Activated naive CD4-positive, alpha-beta T cell treated with anti-CD3 and anti-CD28 coated beads for 36 hours (primary cell): ENCODE measurements around the gene SERPINA6. TPM values are rescaled to one million over a fixed set of nuclear protein-coding genes. Genes with fewer than 3 reads are reported as not detected.
"Not testable (repeated sequence)": the region's sequence is repeated elsewhere in the genome, so short reads cannot be mapped to it uniquely, and the experiment has no call there.

Experiments used
- CTCF ChIA-PET: fragments of 350-600 bp; sonication (Branson Sonifier 250); formaldehyde crosslinking; loops from one replicate; lab custom pipeline; 2021; ENCODE audit warnings: antibody characterized with exemption; lab: Charles Lee
- DNase-seq: peaks from one replicate; pipeline ENCODE4 v3.0.0-alpha.2; 2020
- H3K27ac Mint-ChIP-seq: one replicate; pipeline ENCODE4 v1.8.0; 2021; ENCODE audit warnings: mild to moderate bottlenecking, mixed read lengths
- H3K27me3 Mint-ChIP-seq: one replicate; pipeline ENCODE4 v1.8.0; 2021; ENCODE audit warnings: low read depth, mixed read lengths
- H3K36me3 Mint-ChIP-seq: one replicate; pipeline ENCODE4 v1.8.0; 2021; ENCODE audit warnings: low read depth, mixed read lengths
- H3K4me1 Mint-ChIP-seq: one replicate; pipeline ENCODE4 v1.8.0; 2021; ENCODE audit warnings: low read depth, mixed read lengths
- H3K4me3 Mint-ChIP-seq: one replicate; pipeline ENCODE4 v1.8.0; 2021; ENCODE audit warnings: mild to moderate bottlenecking, moderate library complexity, mixed read lengths
- H3K9me3 Mint-ChIP-seq: one replicate; pipeline ENCODE4 v1.8.0; 2021; ENCODE audit warnings: mixed read lengths
- intact Hi-C: fragments of 100-400 bp; cut with micrococcal nuclease; formaldehyde crosslinking; loops from one replicate; pipeline ENCODE4 v1.15.1; 2023
- total RNA-seq, 2 experiments: library from RNA; stranded (reverse); gene quantifications; one replicate each; pipeline ENCODE4 v1.2.3, GENCODE V29; 2021

The SERPINA6 gene
- not detected for total RNA-seq

- no peaks in the 10 kb centered on the region for H3K4me1 Mint-ChIP-seq
- no peaks in the 10 kb centered on the region for H3K36me3 Mint-ChIP-seq
- H3K9me3 Mint-ChIP-seq: no peaks in the 10 kb centered on the region
- no peak for DNase-seq
- CTCF ChIA-PET: no interaction called here
- intact Hi-C loops: no loop called here
- H3K4me3 Mint-ChIP-seq: no peak within 1 kb of the TSS
- no peak within 1 kb of the TSS for H3K27ac Mint-ChIP-seq
- peaks cover 8% of the 10 kb centered on the region for H3K27me3 Mint-ChIP-seq
These were observed at the start of gene SERPINA6 for GRCh38 chr14:94322648-94323570. TSS of gene SERPINA6 (minus strand) at chr14:94323336. CDS start at chr14:94314648, 8,688 bp downstream.

- H3K27ac Mint-ChIP-seq: no peak overlapping the region
- no peak for DNase-seq
- H3K9me3 Mint-ChIP-seq: no peaks in the 10 kb centered on the region
- no peaks in the 10 kb centered on the region for H3K27me3 Mint-ChIP-seq
- no peak overlapping the region for H3K4me3 Mint-ChIP-seq
- intact Hi-C loops: no loop called here
- H3K4me1 Mint-ChIP-seq: peaks cover 1% of the 10 kb centered on the region
- CTCF ChIA-PET: interaction anchor here (1.0 to 1.1 kb wide), 2 partner anchors 18 to 113 kb away, joined by 3 read pairs; no protein-coding TSS in a partner anchor
- no peaks in the 10 kb centered on the region for H3K36me3 Mint-ChIP-seq
These were observed 49.0 kb upstream of the SERPINA6 start for GRCh38 chr14:94372021-94372605.

GRCh38 chr14:94370524-94370910, 47.4 kb upstream of the SERPINA6 start:
- H3K9me3 Mint-ChIP-seq: no peaks in the 10 kb centered on the region
- no peak overlapping the region for H3K4me3 Mint-ChIP-seq
- intact Hi-C loops: no loop called here
- no peaks in the 10 kb centered on the region for H3K36me3 Mint-ChIP-seq
- DNase-seq: no peak
- CTCF ChIA-PET: no interaction called here
- no peaks in the 10 kb centered on the region for H3K4me1 Mint-ChIP-seq
- no peaks in the 10 kb centered on the region for H3K27me3 Mint-ChIP-seq
- no peak overlapping the region for H3K27ac Mint-ChIP-seq

GRCh38 chr14:94369766-94370523, 46.8 kb upstream of the SERPINA6 start:
- H3K36me3 Mint-ChIP-seq, CTCF ChIA-PET, H3K4me1 Mint-ChIP-seq, H3K4me3 Mint-ChIP-seq, DNase-seq, H3K9me3 Mint-ChIP-seq, intact Hi-C loops, H3K27ac Mint-ChIP-seq, H3K27me3 Mint-ChIP-seq: not testable (repeated sequence)

DNA sequence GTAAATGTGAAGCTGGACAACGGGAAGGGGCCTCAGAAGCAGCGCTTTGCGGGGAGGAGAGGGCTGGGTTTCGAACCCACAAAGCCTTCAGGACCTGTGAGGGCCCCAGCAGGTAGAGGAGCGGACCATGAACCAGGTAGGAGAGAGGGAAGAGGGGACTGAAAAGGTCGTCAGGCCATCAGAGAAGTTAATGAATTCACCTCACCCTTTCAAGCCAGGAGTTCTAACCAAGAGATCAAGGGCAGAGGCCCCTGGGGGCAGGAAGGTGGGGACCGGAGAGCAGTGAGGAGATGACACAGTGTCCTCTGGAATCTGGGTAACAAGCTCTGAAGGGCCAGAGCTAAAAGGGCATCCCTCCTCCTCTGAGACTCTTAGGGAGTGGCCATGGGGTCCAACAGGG, 45.8 kb upstream of the SERPINA6 start:
- CTCF ChIA-PET: no interaction called here
- Mint-ChIP-seq H3K27ac (no peak overlapping the region), H3K4me1 (no peaks in the 10 kb centered on the region), H3K27me3 (no peaks in the 10 kb centered on the region), H3K36me3 (no peaks in the 10 kb centered on the region), H3K9me3 (no peaks in the 10 kb centered on the region), H3K4me3 (no peak overlapping the region)
- DNase-seq: no peak
- intact Hi-C loops: no loop called here

GRCh38 chr14:94368243-94368590, 45.1 kb upstream of the SERPINA6 start:
- Mint-ChIP-seq H3K4me3 (no peak overlapping the region), H3K27ac (no peak overlapping the region), H3K4me1 (no peaks in the 10 kb centered on the region), H3K9me3 (no peaks in the 10 kb centered on the region), H3K36me3 (no peaks in the 10 kb centered on the region), H3K27me3 (no peaks in the 10 kb centered on the region)
- no peak for DNase-seq
- CTCF ChIA-PET: interaction anchor here (1.3 kb wide), 1 partner anchor 19 kb away, joined by 3 read pairs; no protein-coding TSS in a partner anchor
- intact Hi-C loops: no loop called here

DNA sequence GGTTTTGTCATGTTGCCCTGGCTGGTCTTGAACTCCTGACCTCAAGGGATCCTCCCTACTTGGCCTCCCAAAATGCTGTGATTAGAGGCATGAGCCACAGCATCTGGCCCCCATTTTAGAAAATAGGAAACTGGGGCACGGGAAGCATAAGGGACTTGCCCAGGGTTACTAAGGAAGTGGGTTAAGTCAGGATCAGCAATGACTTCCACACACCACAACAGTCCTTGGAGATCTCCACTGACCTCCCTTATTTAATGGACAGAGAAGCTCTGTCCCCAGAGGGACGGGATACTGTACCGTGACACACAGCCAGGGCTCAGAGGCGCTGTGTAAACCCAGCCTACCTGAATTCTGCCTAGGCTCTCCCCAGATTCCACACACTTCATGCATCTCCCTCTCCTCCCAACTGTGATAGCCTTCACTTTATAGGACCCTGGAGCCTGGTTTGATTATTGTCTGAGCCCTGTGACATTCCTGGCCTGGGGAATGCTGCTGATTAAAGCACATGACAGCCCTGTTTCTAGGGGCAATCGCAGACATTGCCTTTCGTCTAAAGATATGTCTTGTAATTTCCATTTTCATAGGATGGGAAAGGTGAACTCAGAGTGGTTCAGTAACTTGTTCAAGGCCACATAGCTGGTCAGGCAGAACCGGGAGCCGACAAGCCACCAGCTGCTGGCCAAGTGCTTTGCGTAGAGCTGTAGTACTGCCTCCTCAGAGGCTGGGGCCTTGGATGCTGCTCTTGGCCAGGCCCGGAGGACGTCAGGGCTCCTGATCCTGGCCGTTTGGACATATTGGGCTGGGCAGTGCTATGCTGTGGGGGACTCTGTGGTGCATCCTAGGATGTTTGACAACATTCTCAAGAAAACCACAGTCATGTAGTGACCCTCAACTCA, 44.5 kb upstream of the SERPINA6 start:
- CTCF ChIA-PET: interaction anchor here (1.0 to 1.3 kb wide), 2 partner anchors 19 to 118 kb away, joined by 3 read pairs; no protein-coding TSS in a partner anchor
- Mint-ChIP-seq H3K4me3 (no peak overlapping the region), H3K27ac (no peak overlapping the region), H3K9me3 (no peaks in the 10 kb centered on the region), H3K4me1 (no peaks in the 10 kb centered on the region), H3K36me3 (no peaks in the 10 kb centered on the region), H3K27me3 (peaks cover 3% of the 10 kb centered on the region)
- intact Hi-C loops: no loop called here
- DNase-seq: no peak

GRCh38 chr14:94366146-94366915, 43.2 kb upstream of the SERPINA6 start, which contains the start of gene SERPINA2:
TSS of gene SERPINA2 (minus strand) at chr14:94366698.
- H3K4me3 Mint-ChIP-seq: no peak within 1 kb of the TSS
- H3K27ac Mint-ChIP-seq: no peak within 1 kb of the TSS
- no peak for DNase-seq

DNA sequence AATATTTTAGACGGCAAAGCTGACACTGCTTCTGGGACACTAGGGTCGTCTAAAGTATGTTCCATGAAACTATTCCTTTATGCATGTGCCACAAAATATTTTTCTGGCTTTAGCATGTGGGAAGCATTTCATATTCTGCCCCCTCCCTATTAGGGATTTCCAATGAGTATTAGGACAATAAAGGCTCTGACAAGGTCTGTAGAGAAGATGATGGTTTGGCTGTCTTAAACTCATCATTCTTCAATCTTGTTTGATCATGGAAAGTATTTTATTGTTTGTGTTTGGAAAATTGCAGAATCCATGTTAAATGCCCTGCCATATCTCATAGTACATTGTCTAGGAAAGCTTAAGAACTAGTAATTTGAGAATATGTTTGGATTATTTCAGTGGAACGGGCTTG, 42.5 kb upstream of the SERPINA6 start:
- H3K4me1 Mint-ChIP-seq: no peaks in the 10 kb centered on the region
- no peak overlapping the region for H3K27ac Mint-ChIP-seq
- H3K27me3 Mint-ChIP-seq: peaks cover 8% of the 10 kb centered on the region
- H3K9me3 Mint-ChIP-seq: no peaks in the 10 kb centered on the region
- DNase-seq: no peak
- CTCF ChIA-PET: interaction anchor here (1.3 kb wide), 1 partner anchor 89 kb away, joined by 3 read pairs; no protein-coding TSS in a partner anchor
- no peaks in the 10 kb centered on the region for H3K36me3 Mint-ChIP-seq
- no peak overlapping the region for H3K4me3 Mint-ChIP-seq
- intact Hi-C loops: no loop called here

More at GRCh38 chr14:94366146-94366915, 43.2 kb upstream of the SERPINA6 start, which contains the start of gene SERPINA2:
- intact Hi-C loops: no loop called here
- Mint-ChIP-seq H3K9me3 (no peaks in the 10 kb centered on the region), H3K4me1 (no peaks in the 10 kb centered on the region), H3K36me3 (no peaks in the 10 kb centered on the region), H3K27me3 (peaks cover 7% of the 10 kb centered on the region)
- CTCF ChIA-PET: interaction anchor here (0.7 to 1.3 kb wide), 3 partner anchors 61 to 119 kb away, joined by 3 read pairs; no protein-coding TSS in a partner anchor

DNA sequence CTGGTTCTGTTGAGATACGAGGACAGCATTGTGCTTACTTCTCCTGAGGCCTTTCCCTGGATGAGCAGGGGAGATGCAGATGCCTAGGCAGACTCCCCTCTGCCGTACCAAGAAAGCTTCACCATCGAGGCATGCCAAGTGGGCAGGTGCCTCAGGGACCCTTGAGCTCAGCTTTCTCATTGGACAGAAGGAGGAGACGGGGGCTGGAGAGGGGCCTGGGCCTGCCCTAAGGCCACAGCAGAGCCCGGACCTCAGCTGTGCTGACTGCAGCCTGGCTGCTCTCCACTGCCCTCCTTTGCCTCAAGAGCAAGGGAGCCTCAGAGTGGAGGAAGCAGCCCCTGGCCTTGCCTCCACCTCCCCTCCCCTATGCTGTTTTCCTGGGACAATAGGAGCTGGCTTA, 41.8 kb upstream of the SERPINA6 start:
- Mint-ChIP-seq H3K27ac (no peak overlapping the region), H3K4me3 (no peak overlapping the region), H3K27me3 (peaks cover 8% of the 10 kb centered on the region), H3K4me1 (no peaks in the 10 kb centered on the region), H3K9me3 (no peaks in the 10 kb centered on the region), H3K36me3 (no peaks in the 10 kb centered on the region)
- intact Hi-C loops: no loop called here
- no peak for DNase-seq
- CTCF ChIA-PET: no interaction called here

DNA sequence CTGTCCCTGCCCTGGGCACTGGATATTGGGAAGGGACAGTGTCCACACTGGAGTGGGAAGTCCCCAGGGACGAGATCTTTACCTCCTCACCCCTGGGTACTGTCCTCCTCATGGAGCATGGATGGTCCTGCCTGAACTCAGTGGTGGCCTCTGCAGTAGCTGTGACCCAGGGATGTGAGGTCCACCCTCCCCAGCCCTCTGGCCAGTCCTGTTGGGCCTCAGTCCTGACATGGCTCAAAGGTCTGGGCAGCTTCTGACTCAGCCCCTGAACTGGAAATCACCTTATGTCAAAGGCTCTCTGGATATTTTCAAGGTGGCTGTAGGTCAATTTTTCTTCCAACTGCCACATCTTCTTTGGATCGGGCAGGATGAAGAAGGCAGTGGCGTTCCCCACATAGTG, 40.9 kb upstream of the SERPINA6 start:
- H3K27ac Mint-ChIP-seq: no peak overlapping the region
- H3K4me3 Mint-ChIP-seq: no peak overlapping the region
- no peaks in the 10 kb centered on the region for H3K36me3 Mint-ChIP-seq
- H3K27me3 Mint-ChIP-seq: peaks cover 8% of the 10 kb centered on the region
- CTCF ChIA-PET: interaction anchor here (0.5 kb wide), 1 partner anchor 75 kb away, joined by 3 read pairs; no protein-coding TSS in a partner anchor
- no peaks in the 10 kb centered on the region for H3K4me1 Mint-ChIP-seq
- no peaks in the 10 kb centered on the region for H3K9me3 Mint-ChIP-seq
- DNase-seq: no peak
- intact Hi-C loops: no loop called here
